GM12865 (cell line): Measurements from ENCODE around the gene CYTH1.

ENCODE experiments used
- DNase-seq: peaks from one replicate; pipeline ENCODE4 v3.0.0; 2010; ENCODE audit warnings: low read depth
- H3K4me3 ChIP-seq: 2 replicates; pipeline ENCODE4 v1.5.1; 2011; ENCODE audit warnings: mild to moderate bottlenecking, low read depth, low read length, control low read depth
- CTCF ChIP-seq: IDR thresholded peaks from 2 replicates; pipeline ENCODE4 v1.5.1; 2011; ENCODE audit warnings: low read length, control low read depth, low read depth, inconsistent platforms; ENCODE audit not compliant: insufficient read depth; ENCODE audit errors: missing control alignments

Gene CYTH1

GRCh38 chr17:78655251-78655940 is 126.7 kb downstream of the CYTH1 start:
- H3K4me3 ChIP-seq = no peak overlapping the region
- no peak for DNase-seq
- no peak for TF ChIP-seq CTCF

GRCh38 chr17:78654325-78654724 is 127.7 kb downstream of the CYTH1 start:
- H3K4me3 ChIP-seq = no peak overlapping the region
- no peak for DNase-seq
- TF ChIP-seq CTCF = no peak

- TF ChIP-seq CTCF = no peak
- no peak overlapping the region for H3K4me3 ChIP-seq
- DNase-seq = no peak
Measured at GRCh38 chr17:78653382-78653781, 128.7 kb downstream of the CYTH1 start.

GRCh38 chr17:78652913-78653312 is 129.2 kb downstream of the CYTH1 start:
- DNase-seq = no peak
- H3K4me3 ChIP-seq = no peak overlapping the region
- no peak for TF ChIP-seq CTCF

GRCh38 chr17:78652024-78652423 is 130.0 kb downstream of the CYTH1 start:
- DNase-seq = no peak
- no peak for TF ChIP-seq CTCF
- no peak overlapping the region for H3K4me3 ChIP-seq

GRCh38 chr17:78651554-78651953 is 130.5 kb downstream of the CYTH1 start:
- no peak for DNase-seq
- TF ChIP-seq CTCF = no peak
- H3K4me3 ChIP-seq = no peak overlapping the region

GRCh38 chr17:78650093-78650715 is 131.9 kb downstream of the CYTH1 start:
- DNase-seq = no peak
- TF ChIP-seq CTCF = no peak
- H3K4me3 ChIP-seq = no peak overlapping the region
